Fibroblast of skin of abdomen (primary cell): ENCODE data around the gene OR5M11. TPM values are rescaled to one million over a fixed set of nuclear protein-coding genes. Genes with fewer than 3 reads are reported as not detected.
"Not testable (repeated sequence)": the region's sequence is repeated elsewhere in the genome, so short reads cannot be mapped to it uniquely, and the experiment has no call there.

Experiments
- DNase-seq: peaks from one replicate; pipeline ENCODE4 v3.0.0-alpha.2; 2013
- polyA plus RNA-seq, 2 experiments: library from polyadenylated mRNA; unstranded; fragments of 120-200 nt; gene quantifications; one replicate each; pipeline ENCODE4 v1.2.1, GENCODE V29; 2013; ENCODE audit not compliant: insufficient read length in 2 of 2

OR5M11 gene
- polyA plus RNA-seq (2013, experiment 1 of 2; ENCODE audit: insufficient read length) = not detected
- not detected for polyA plus RNA-seq (2013, experiment 2 of 2; ENCODE audit: insufficient read length)

DNA sequence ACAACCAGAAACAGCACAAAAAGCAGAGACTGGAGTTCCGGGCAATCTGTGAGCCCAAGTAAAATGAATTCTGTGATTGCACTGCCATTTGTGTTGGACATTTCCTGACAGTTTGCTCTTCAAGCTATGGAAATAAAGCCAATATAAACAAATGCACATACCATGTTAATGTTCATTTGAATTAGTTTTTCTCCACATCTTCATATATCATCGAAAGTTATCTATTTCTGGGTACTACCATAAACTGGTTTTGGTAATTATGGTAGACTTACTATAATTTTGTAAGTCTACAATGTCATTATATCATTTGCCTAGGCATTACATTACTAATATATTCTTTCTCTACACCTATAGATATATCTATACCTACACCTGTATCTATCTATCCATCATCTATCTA lies at the start of gene OR5M11:
Gene OR5M11 (minus strand): TSS at position 101 of the 400 bp plus-strand sequence. CDS start 0 bp downstream, at position 101.
- DNase-seq = no peak

DNA sequence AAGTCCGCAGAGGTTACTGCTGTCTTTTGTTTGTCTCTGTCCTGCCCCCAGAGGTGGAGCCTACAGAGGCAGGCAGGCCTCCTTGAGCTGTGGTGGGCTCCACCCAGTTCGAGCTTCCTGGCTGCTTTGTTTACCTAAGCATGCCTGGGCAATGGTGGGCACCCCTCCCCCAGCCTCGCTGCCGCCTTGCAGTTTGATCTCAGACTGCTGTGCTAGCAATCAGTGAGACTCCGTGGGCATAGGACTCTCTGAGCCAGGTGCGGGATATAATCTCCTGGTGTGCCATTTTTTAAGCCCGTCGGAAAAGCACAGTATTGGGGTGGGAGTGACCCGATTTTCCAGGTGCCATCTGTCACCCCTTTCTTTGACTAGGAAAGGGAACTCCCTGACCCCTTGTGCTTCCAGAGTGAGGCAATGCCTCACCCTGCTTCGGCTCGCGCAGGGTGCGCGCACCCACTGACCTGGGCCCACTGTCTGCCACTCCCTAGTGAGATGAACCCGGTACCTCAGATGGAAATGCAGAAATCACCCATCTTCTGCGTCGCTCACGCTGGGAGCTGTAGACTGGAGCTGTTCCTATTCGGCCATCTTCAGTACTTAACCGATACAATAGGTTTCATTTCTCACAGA lies 49.1 kb upstream of the OR5M11 start:
- not testable (repeated sequence) for DNase-seq

DNA sequence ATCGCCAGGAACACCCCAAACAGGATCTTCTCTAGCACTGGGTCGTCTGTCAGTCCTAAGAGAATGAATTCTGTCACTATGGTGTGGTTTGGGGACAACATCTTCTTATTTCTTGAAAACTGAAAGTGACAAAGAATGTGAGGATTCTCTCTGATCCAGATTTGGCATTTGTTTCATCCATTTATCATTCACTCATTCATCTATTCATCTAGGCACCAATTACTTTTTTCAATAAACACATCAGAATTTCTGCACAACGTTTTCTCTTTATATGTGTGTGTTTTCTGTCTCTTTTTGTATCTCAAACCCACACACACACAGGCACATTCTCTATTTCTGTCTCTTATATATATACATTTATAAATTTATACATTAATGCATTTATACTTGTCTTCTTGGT lies 34.6 kb upstream of the OR5M11 start, which contains the start of gene OR5M10:
Gene OR5M10 (minus strand): TSS at position 101 of the 400 bp plus-strand sequence. CDS start 0 bp downstream, at position 101.
- no peak for DNase-seq

DNA sequence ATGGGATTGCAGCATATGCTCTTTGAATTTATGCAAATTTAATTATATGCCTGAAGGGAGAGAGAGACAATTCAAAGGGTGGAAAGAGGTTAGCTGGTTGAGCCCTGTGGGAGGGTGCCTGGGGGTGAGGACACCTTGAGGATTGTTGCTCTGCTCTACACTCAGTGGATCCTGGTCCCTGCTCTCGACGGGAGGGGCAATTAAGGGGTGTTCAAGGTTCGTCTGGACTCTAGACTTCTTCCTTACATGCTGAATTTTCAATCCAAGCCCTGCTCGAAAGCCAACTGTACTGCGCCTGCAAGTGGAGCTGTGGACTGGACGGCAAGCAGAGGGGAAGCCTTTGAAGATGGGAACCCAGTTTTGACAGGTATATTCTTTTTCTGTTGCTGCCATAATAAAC lies 15.5 kb upstream of the OR5M11 start:
- DNase-seq = no peak

DNA sequence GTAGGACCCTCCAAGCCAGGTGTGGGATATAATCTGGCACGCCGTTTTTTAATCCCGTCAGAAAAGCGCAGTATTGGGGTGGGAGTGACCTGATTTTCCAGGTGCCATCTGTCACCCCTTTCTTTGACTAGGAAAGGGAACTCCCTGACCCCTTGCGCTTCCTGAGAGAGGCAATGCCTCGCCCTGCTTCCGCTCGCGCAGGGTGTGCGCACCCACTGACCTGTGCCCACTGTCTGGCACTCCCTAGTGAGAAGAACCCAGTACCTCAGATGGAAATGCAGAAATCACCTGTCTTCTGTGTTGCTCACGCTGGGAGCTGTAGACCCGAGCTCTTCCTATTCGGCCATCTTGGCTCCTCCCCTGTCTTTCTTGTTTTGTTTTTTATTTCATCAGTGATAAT lies 11.6 kb upstream of the OR5M11 start:
- DNase-seq = not testable (repeated sequence)

DNA sequence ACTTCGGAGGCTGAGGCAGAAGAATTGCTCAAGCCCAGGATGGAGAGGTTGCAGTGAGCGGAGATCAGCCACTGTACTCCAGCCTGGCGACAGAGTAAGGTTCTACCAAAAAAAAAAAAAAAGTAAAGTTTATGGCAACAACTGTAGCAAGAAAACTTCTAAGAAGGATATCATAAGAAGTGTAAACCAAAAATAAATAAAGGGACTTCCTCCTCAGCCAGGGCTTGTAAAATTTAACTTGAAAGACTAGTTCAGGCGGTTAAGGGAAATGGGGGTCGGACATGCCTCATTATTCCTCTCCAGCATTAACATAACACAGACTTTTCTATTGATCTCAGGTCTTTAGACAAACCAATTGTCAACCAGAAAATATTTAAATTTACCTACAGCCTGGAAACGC lies 2.5 kb upstream of the OR5M11 start:
- DNase-seq = no peak

DNA sequence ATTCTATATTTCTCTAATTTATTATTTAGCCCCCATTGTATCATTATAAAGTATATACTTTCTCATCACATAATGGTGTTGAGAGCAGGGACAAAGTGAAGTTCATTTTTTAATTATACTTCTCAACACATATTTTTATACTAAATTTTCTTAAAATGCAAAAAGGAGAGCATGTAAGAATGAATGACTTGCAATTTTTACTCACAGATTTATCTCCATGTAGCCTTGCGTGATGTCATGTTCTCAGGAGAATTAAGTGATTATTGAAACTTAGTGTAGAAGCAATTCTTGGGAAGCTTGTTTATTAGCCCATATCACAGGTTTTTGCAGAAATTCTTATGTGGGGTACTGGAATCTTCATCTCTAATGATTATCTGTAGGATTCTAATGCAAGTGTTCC lies 682 bp upstream of the OR5M11 start:
- DNase-seq = no peak

DNA sequence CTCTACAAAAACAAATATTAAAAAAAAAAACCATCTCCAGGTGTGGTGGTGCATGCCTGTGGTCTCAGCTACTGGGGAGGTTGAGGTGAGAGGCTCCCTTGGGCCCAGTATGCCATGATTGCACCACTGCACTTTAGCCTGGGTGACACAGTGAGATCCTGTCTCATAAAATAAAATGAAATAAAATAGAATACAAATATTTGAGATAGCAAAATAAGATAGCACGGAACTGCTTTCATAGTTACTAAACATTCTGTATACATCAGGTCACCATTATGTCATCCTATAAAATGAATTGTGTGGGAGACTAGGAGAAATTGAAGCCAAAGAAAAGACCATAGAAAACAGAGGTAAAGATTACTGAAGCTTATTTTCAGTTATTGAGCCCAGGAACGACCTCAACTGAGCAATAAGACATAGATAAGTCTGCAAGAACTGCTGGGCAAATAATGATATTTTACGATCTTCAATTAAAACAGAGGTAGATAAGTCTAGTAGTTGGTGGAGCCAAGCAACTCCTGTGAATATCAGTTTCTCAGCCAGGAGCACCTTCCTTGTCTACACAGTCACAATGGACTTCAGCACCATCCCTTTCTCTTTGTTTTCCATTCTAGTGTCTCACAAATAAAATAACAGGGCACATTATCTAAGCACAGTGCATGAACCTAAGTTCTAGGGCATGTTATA lies 9.9 kb downstream of the OR5M11 start:
- DNase-seq = no peak

DNA sequence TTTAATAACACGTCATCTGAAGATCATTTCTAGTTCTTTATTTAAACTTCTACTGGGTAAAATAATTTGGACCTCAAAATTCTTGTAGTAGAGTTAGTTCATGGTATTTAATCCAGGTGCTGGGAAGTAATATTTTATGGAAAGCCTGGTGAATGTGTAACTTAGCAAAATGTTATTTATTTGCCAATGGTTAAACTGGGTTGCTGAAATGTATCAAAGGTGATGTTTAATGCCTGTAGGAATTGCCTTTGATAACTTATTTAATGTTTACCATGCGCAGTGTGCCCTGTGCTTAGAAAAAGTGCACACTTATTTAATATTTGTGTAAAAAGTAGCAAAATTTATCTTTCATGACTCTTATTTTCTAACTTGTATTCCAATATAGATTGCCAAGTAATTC lies 11.2 kb downstream of the OR5M11 start:
- DNase-seq = no peak

DNA sequence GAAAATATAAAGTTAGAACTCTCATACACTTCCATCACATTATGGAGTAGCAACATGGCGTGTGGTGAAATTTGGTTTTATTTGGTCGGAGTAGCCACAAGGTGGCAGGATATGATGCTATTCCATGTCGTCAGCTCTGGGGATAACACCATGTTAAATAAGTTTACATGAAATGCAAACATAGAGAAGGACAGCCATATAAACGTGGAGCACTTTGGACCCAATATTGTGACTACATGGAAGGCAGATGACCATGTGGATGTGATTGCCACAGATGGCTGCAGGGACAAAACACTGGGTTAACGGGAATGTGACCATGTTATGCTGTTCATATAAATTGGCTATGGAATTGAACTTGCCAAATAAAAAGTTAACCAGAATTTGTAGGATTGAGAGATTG lies 21.0 kb downstream of the OR5M11 start:
- no peak for DNase-seq

DNA sequence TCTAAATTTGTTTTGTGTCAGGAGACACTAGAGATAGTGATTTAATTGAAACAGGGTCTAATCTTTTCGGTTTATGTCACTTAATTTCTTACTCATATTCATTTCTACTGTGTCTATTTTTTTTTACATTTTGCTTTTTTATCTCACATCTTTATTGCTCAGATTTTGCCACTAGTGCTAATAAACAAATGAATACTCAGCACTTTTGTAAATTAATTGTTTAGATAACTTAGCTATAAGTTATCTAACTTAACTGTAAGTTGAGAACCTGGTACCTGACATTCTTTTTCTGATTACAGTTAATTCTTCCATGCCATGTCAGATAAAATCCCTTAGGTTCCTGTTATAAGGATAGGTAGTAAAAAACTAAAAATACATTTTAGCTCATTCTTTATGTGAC lies 29.8 kb downstream of the OR5M11 start:
- no peak for DNase-seq

DNA sequence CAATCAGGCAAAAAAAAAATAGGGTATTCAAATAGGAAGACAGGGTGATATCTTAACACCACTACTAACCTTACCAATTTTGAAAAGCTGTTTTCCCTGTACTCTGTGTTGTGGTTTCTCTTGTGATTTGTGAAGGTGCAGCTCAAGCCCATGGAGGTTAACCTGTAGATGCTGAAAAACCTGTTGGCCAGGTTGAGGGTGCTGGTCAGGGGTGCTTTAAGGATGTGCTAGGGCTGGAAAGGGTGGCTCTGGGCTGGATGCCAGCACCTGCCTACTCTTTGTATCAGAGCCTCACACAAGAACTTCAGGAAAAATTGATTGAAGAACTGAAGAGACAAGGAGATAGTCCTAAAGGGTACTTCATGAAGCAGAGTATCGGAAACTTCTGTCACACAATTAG lies 33.6 kb downstream of the OR5M11 start:
- no peak for DNase-seq

DNA sequence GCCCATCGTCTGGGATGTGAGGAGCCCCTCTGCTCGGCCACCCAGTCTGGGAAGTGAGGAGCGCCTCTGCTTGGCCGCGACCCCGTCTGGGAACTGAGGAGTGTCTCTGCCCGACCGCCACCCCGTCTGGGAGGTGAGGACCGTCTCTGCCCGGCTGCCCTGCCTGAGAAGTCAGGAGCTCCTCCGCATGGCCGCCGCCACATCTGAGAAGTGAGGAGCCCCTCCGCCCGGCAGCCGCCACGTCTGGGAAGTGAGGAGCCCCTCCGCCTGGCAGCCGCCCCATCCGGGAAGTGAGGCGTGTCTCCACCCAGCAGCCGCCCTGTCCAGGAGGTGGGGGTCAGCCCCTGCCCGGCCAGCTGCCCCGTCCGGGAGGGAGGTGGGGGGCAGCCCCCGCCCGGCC lies 46.0 kb downstream of the OR5M11 start:
- no peak for DNase-seq

DNA sequence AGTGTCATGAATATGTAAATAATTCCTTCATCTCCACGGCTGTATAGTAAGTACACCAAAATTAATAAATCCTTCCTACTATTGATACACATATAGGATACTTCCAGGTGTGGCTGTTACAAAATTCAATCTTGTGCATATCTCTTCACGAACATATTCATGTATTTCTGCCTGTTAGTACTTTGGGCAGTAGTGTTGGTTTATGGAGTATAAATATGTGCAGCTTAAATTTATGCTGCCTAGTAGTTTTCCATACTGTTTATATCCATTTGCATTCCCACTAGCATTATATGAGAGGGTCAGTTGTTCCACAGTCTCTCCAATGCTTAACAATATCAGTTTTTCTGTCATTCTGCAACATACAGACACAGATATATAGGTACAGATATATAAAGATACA lies 47.9 kb downstream of the OR5M11 start:
- no peak for DNase-seq
